ENCODE measurements around the gene TOP3B. TPM values are rescaled to one million over a fixed set of nuclear protein-coding genes. Genes with fewer than 3 reads are reported as not detected.

TOP3B gene
- total and polyA plus RNA-seq, 9 of the 15 experiments (the other 6 are each of a cell fraction or from before 2014, with no cell fraction given): 3.0 to 188 (median 112) TPM

DNA sequence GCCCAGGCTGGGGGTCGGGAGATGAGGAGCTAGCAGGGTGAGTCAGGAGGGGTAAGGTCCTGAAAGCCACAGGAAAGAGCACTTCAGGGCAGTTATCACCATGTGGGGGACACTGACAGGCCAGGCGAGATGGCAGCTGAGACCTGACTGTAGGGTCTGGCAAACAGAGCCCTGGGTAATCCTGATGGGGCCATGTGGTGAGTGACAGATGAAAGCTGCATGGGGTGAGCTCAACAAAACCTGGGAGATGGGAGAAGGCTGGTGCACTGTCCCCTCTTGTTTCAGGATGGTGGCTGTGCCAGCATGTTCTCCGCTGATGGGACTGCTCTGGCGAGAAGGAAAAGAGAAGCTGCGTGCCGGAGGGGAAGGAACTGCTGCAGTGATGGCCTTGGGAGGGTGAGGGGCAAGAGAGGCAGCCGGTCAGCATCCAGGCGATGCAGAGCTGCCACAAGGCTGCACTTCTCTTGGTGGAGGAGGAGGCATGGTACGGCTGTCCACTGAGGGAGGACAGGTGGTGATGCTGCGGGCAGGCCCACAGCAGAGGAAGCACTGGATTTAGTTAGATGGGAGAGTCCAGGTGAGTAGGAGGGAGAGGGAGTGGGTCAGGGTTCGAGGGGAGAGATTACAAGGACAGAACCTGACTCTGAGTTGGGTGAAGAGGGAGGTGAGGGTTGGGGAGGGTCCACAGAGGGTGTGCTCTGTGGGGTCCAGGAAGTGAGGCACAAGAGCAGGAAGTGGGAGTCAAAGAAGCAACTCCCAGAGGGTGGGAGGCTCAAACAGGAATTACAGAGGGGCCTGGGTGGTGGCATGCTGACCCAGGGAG lies 3.8 kb downstream of the TOP3B start:
- no peak overlapping the region for H2AFZ ChIP-seq (ENCODE audit: low read depth, low read length)
- peaks cover 10 to 24% of the 10 kb centered on the region in 2 experiments; a peak in 4 of 5 replicates for H3K4me1 ChIP-seq (replicated peaks in 1 of 2; ENCODE audit: control insufficient read depth in 2 of 2, insufficient read depth in 2 of 2, low read length in 2 of 2)
- intact Hi-C loops (cut with micrococcal nuclease): no loop called here
- no TSS peak for BruUV-seq (replicated peaks)
- peaks cover 43% of the 10 kb centered on the region for H3K79me2 ChIP-seq (ENCODE audit: control insufficient read depth, insufficient read depth, low read length)
- H3K27me3 ChIP-seq (ENCODE audit: control insufficient read depth in 2 of 2, insufficient read depth in 2 of 2, low read length in 2 of 2): no peaks in the 10 kb centered on the region; a peak in 1 of 5 replicates
- no peaks in the 10 kb centered on the region for H3K9me3 ChIP-seq (replicated peaks; ENCODE audit: control insufficient read depth, insufficient read depth, low read depth, low read length)
- H3K36me3 ChIP-seq (ENCODE audit: control insufficient read depth, insufficient read depth, low read length): peaks cover 71% of the 10 kb centered on the region
- no peak for DNase-seq (ENCODE audit: extremely low read depth in 1 of 4, low spot score in 3 of 4)
- H3K27ac ChIP-seq (ENCODE audit: extremely low read depth, low read depth, low read length): no peak overlapping the region
- ChIA-PET POLR2A (interaction anchor here (0.5 to 22.7 kb wide), 11 partner anchors 9 to 117 kb away, joined by 3 to 382 read pairs (median 4); no protein-coding TSS in a partner anchor), CTCF (ENCODE audit: low intra/inter-chr PET ratio) (interaction anchor here (0.6 kb wide), 1 partner anchor 26 kb away, joined by 3 read pairs; the partner anchor contains the start of gene PPM1F)
- H3K4me3 ChIP-seq: no peak overlapping the region
- in situ Hi-C loops (cut with MboI): no loop called here
- FAIRE-seq: no peak
- peaks cover 52% of the 10 kb centered on the region for H4K20me1 ChIP-seq (replicated peaks; ENCODE audit: control insufficient read depth, insufficient read depth, low read length)
- 73% methylated on average over 11 of the region's 11 CpGs for WGBS (ENCODE audit: insufficient coverage, low coverage, missing lambda C conversion rate)
- no peak overlapping the region for H3K4me2 ChIP-seq (ENCODE audit: insufficient read depth, low read length)
- peak overlapping the region in 1 of 2 experiments; percentile 51; a peak in 2 of 4 replicates for H3K9ac ChIP-seq (ENCODE audit: insufficient read depth in 1 of 2, low read depth in 2 of 2, low read length in 2 of 2)
- peaks cover 18% of the 10 kb centered on the region for H3K9me1 ChIP-seq (ENCODE audit: control insufficient read depth, insufficient read depth, low read length)
- no peak for ATAC-seq
- TF ChIP-seq CAMTA2 (CRISPR knock-in tag; conservative IDR thresholded peaks at IDR 0.05) (no peak), ZNF165 (CRISPR knock-in tag; IDR thresholded peaks at IDR 0.05; ENCODE audit: borderline replicate concordance) (peak; percentile 15; the same call in 1 of the 2 replicates), HDAC6 (IDR thresholded peaks at IDR 0.05; ENCODE audit: low read depth, low read length) (peak; percentile 19; the same call in 1 of the 2 replicates), BCOR (IDR thresholded peaks at IDR 0.05) (no peak), SP1 (CRISPR knock-in tag; IDR thresholded peaks at IDR 0.05) (no peak), SRF (CRISPR knock-in tag; IDR thresholded peaks at IDR 0.05) (0 out of 4 replicates have a peak, but pooled peaks of 1 of the 2 experiments have one; percentile 6), KLF1 (tag; IDR thresholded peaks at IDR 0.05) (0 out of 2 replicates have a peak, but pooled peaks have one; percentile 7), ZNF584 (CRISPR knock-in tag; IDR thresholded peaks at IDR 0.05; ENCODE audit: low read depth) (no peak), HNRNPLL (IDR thresholded peaks at IDR 0.05; ENCODE audit: low read depth, low read length, poor library complexity, severe bottlenecking) (no peak), BRCA1 (IDR thresholded peaks at IDR 0.05) (no peak), BRCA1 (CRISPR knock-in tag; IDR thresholded peaks at IDR 0.05) (no peak), ELF4 (CRISPR knock-in tag; IDR thresholded peaks at IDR 0.05) (0 out of 2 replicates have a peak, but pooled peaks have one; percentile 59), OTX1 (CRISPR knock-in tag; IDR thresholded peaks at IDR 0.05) (peak; percentile 90; the same call in 1 of the 2 replicates), THRAP3 (IDR thresholded peaks at IDR 0.05; ENCODE audit: borderline replicate concordance) (no peak)
- TF ChIP-seq, protein P1, sequence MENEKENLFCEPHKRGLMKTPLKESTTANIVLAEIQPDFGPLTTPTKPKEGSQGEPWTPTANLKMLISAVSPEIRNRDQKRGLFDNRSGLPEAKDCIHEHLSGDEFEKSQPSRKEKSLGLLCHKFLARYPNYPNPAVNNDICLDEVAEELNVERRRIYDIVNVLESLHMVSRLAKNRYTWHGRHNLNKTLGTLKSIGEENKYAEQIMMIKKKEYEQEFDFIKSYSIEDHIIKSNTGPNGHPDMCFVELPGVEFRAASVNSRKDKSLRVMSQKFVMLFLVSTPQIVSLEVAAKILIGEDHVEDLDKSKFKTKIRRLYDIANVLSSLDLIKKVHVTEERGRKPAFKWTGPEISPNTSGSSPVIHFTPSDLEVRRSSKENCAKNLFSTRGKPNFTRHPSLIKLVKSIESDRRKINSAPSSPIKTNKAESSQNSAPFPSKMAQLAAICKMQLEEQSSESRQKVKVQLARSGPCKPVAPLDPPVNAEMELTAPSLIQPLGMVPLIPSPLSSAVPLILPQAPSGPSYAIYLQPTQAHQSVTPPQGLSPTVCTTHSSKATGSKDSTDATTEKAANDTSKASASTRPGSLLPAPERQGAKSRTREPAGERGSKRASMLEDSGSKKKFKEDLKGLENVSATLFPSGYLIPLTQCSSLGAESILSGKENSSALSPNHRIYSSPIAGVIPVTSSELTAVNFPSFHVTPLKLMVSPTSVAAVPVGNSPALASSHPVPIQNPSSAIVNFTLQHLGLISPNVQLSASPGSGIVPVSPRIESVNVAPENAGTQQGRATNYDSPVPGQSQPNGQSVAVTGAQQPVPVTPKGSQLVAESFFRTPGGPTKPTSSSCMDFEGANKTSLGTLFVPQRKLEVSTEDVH (IDR thresholded peaks at IDR 0.05; ENCODE audit: low read depth, partially characterized antibody): no peak
- TF ChIP-seq, protein P2, sequence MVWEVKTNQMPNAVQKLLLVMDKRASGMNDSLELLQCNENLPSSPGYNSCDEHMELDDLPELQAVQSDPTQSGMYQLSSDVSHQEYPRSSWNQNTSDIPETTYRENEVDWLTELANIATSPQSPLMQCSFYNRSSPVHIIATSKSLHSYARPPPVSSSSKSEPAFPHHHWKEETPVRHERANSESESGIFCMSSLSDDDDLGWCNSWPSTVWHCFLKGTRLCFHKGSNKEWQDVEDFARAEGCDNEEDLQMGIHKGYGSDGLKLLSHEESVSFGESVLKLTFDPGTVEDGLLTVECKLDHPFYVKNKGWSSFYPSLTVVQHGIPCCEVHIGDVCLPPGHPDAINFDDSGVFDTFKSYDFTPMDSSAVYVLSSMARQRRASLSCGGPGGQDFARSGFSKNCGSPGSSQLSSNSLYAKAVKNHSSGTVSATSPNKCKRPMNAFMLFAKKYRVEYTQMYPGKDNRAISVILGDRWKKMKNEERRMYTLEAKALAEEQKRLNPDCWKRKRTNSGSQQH (CRISPR knock-in tag; IDR thresholded peaks at IDR 0.05): 0 out of 2 replicates have a peak, but pooled peaks have one; percentile 60
- TF ChIP-seq, protein P3, sequence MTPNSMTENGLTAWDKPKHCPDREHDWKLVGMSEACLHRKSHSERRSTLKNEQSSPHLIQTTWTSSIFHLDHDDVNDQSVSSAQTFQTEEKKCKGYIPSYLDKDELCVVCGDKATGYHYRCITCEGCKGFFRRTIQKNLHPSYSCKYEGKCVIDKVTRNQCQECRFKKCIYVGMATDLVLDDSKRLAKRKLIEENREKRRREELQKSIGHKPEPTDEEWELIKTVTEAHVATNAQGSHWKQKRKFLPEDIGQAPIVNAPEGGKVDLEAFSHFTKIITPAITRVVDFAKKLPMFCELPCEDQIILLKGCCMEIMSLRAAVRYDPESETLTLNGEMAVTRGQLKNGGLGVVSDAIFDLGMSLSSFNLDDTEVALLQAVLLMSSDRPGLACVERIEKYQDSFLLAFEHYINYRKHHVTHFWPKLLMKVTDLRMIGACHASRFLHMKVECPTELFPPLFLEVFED (CRISPR knock-in tag; conservative IDR thresholded peaks at IDR 0.05): peak; percentile 94
